Adipose tissue (tissue), 3 donors: ENCODE data around the gene KRT2. TPM values are rescaled to one million over a fixed set of nuclear protein-coding genes. Genes with fewer than 3 reads are reported as not detected.
"Not testable (repeated sequence)": the region's sequence is repeated elsewhere in the genome, so short reads cannot be mapped to it uniquely, and the experiment has no call there.

Source experiments
- H3K27ac ChIP-seq: one replicate; pipeline ENCODE4 v1.5.1; 2013; ENCODE audit warnings: low read depth, low read length
- WGBS, 3 donors: extraction: QIAGEN DNeasy Blood & Tissue Kit; methylation state at CpG; one replicate each; pipeline ENCODE4 v1.1.7; 2013; 5-methylcytosine and 5-hydroxymethylcytosine counted together
- polyA plus RNA-seq, 3 donors: library from polyadenylated mRNA; stranded (reverse); fragments of 200-250 nt; gene quantifications; one replicate each; pipeline ENCODE4 v1.2.3, GENCODE V29; 2013
- donor health status: healthy with polysubstance abuse.
- donor health status: Bipolar disorder and iron deficiency.
- donor health status: healthy.

KRT2 gene
- polyA plus RNA-seq, 3 donors: not detected

DNA sequence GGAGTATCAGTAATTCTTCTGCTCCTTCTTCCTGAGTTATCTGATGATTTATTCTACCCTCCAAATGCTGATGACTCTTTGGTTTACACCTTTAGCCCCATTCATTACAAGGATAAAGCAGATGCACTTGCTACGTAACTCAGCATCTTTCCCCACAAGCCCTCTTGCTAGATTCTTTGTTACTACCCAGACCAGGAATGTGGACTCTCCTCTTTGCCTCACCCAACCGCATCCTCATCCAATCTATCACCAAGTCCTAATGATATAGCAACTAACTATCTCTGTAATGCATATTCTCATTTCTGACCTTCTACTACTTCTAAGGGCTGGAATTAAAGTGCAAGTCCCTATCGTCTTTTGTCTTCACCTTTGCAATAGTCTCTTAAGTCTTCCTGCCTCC, 18.9 kb upstream of the KRT2 start:
- 88 to 91% (median 90%) methylated on average over 3 of the region's 3 CpGs for WGBS, 3 donors

DNA sequence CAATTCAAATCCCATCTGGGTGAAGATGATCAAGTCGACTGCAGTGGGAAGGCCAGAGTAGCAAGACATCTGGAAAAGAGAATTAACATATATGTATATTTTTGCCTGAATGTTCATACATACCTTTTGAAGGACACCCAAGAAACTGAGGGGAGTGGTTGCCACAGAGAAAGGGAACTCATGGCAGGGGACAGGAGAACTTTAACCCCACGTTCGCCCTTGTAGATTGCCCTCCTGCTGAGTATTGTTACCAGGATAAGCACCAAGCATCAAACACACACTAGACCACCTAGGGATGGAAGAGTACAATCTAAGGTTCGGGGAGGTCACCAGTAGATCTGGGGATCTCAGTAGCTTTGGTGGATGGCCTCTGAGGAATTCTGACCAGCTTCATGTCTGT, 18.5 kb upstream of the KRT2 start:
- H3K27ac ChIP-seq: no peak overlapping the region
- 69 to 89% (median 86%) methylated on average over 4 of the region's 4 CpGs for WGBS, 3 donors

More for the DNA sequence above, 18.9 kb upstream of the KRT2 start:
- no peak overlapping the region for H3K27ac ChIP-seq

DNA sequence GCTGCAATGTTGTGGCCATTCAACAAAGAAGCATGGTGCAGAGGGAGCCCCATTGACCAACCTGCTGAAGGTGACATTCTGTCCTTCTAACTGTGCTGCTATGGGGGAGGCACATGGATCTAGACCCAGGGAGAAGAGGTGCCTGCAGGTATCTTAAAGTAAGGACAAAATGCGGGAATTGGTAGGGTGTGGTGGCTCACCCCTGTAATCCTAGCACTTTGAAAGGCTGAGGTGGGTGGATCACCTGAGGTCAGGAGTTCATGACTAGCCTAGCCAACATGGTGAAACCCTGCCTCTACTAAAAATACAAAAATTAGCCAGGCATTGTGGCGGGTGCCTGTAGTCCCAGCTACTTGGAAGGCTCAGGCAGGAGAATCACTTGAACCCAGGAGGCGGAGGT, 17.9 kb upstream of the KRT2 start:
- H3K27ac ChIP-seq: not testable (repeated sequence)
- 70 to 88% (median 80%) methylated on average over 3 of the region's 3 CpGs for WGBS, 3 donors

DNA sequence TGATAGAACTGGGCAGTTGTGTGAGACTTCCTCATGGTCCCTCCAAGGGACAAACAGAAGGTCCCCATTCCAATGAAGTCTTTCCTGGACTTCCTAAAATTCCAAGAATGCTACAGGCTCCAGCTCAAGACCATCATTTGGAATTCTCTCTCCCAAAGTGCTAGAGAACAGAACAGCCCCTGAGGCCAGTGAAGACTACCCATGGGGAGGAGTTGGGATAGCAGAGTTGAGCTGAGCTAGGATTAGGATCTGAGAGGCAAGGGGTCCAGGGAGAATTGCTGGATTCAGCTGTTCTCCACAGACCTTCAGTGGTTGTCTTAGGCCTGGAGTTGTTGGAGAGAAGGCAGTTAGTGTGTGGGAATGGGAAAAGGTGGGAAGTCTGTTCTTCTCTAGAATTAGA, 17.4 kb upstream of the KRT2 start:
- H3K27ac ChIP-seq: no peak overlapping the region

DNA sequence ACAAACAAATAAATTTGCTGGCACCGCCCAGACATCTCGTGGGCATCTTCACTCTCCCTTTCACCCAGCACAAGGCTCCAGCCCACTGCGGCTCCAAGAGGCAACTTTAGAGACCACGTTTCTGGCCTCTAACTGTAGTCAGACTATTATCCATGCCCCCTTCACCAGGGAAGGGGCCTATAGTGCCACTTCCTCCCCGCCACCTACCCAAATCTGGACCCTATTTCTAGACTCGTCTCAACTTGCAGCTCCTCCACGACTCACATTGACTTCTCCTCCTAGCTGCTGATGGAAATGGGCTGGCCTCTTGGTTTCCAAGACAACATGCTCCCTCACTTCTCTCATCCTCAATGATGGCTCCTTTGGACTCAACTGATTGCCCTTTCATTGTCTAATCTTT, 15.9 kb upstream of the KRT2 start:
- no peak overlapping the region for H3K27ac ChIP-seq
- WGBS, 3 donors: 71 to 84% (median 78%) methylated on average over 7 of the region's 7 CpGs

DNA sequence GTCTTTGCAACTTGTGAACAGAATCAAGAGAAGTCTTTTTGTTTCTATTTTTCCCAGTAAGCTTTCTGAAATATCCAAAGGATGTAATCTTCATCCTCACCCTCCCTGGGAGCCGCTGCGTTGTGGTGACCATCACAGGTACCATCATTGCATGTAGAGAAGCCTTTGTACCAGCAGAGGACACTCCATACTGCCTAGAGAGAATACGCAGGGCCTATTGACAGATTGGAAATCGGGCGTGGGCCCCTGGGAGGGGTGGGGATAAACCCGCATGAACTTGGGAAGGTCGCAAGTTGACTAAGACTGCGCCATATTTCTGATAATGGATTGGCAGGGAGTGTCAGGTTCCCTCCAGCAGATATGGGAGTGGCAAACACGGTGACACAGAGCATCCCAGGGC, 15.5 kb upstream of the KRT2 start:
- WGBS, 3 donors: 51 to 80% (median 71%) methylated on average over 9 of the region's 9 CpGs
- no peak overlapping the region for H3K27ac ChIP-seq

DNA sequence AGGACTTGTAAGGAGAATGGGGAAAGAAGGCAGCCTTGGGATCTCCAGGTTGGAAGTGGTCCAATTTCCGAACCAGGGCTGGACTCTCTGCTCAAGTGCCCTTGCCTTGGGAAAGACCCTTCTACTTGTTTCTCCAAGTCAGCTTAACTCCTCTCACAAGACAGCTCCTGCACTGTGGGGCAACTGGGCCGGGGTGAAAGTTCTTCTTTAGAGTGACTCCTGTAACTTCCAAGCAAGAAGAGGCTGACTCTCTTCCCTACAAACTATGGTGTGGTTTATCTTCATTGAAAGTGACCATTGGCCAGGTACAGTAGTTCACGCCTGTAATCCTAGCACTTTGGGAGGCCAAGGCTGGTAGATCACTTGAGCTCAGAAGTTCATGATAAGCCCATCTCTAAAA, 14.5 kb upstream of the KRT2 start:
- H3K27ac ChIP-seq: no peak overlapping the region
- 66 to 87% (median 76%) methylated on average over 3 of the region's 3 CpGs for WGBS, 3 donors

DNA sequence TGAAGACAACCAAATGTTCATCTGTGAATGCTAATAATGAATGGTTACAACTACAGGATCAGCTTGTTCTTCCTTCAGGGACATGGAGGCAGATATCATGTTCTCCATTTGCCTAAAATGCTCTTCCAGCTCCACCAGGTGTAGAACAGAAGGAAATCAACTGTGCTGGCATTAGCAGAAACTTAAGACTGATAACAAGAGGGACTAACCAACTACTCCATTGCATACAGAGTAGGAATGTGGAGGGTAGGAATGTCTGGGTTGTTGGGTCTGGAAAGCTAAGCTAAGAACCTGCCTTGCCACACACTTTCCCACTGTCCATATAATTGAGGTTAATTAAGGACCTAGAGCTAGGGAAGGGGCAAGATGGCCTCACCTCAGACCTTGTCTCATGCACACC, 11.4 kb upstream of the KRT2 start:
- H3K27ac ChIP-seq: no peak overlapping the region

DNA sequence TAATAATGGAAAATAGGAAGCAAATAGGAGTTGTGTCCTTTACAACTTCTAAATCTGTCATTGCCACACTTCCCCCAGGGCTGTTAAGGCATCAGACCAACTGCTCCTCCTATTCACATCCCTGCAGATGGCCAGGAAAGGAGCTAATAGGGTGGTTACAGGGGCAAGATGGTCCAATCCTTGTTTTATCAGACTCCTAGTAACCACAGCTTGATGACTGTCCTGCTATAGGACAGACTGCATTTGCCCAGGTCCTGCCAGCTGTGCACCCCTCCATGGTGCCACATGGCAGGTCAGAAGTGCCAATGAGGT, 10.9 kb upstream of the KRT2 start:
- no peak overlapping the region for H3K27ac ChIP-seq

DNA sequence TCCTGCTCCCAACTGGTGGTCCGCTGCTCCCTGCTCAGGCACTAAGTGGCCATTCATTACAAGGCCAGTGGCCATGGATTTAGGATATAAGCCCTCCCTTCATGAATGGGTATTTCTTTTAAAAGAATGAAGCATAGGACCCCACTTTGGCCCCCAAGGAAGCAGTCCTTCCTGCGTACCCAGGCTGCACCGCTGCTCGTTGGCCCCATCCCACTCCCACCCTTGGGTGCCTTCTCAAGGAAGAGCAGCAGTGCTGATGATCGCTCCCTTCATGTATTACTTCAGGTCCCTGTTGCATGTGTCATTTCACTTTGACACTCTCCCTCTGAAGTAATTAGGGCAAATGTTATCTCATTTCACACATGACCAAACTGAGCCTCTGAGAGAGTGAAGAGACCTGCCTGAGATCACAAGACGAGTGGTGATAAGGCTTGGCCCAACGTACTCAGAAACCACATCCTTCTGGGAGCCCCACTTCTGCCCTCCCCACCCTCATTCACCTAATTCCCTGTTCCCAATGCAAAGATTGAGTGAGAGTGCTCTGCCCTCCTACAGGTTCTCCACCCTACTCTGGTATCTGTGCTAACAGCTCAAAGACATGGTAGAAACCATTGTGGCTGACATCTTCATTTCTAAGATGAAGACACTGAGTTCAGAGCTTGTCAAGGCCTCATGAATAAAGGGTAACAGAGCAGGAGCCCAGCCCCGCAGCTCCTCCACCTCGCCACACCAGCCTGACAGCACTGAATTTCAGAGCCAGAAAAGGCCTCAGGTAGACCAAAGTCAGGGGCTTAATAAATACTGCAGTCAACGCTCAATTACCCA, 10.3 kb upstream of the KRT2 start:
- no peak overlapping the region for H3K27ac ChIP-seq
- WGBS, 3 donors: 68 to 83% (median 70%) methylated on average over 10 of the region's 10 CpGs

DNA sequence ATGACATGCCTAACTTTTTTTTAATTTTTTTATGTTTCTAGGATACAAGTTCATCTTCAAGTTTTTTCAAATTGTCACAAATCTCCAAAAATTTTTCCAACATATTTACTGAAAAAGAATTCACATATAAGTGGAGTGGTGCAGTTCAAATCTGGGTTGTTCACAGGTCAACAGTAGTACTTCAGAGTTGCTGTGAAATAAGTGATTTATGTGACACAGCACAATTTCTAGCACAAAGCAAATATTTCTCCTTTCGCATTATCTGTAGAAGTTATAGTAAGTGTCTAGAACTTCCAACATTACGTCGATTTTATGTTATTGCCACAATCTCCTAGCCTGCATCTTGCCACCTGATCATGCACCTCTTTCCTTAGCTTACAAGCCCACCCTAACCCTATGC, 9.7 kb upstream of the KRT2 start:
- WGBS, 3 donors: 80 to 94% (median 89%) methylated on average over 3 of the region's 3 CpGs
- H3K27ac ChIP-seq: no peak overlapping the region

DNA sequence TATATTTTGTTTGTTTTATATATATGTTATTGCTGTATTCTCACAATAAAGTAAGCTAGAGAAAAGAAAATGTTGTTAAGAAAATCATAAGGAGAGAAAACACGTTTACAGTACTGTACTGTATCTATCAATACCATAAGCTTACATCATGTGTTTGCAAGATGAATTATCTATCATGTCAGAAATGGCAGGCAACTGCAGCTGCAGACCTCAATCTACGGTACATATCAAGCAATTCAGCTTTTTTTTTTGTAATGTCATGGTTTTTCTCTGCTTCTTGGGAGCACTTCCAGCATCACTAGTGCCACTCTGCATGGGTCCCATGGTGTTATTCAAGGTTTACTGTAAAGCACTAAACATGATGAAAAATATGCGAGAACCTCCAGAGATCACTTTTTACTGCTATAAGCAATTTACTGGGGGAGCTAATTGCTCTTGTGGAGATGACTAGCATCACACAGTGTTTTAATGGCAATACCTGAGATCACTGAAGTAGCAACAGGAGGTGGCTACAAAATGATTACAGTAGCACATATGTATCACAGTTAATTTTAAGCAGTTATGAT, 9.0 kb upstream of the KRT2 start:
- no peak overlapping the region for H3K27ac ChIP-seq
- WGBS, 3 donors: 72 to 76% (median 72%) methylated on average over 3 of the region's 3 CpGs

DNA sequence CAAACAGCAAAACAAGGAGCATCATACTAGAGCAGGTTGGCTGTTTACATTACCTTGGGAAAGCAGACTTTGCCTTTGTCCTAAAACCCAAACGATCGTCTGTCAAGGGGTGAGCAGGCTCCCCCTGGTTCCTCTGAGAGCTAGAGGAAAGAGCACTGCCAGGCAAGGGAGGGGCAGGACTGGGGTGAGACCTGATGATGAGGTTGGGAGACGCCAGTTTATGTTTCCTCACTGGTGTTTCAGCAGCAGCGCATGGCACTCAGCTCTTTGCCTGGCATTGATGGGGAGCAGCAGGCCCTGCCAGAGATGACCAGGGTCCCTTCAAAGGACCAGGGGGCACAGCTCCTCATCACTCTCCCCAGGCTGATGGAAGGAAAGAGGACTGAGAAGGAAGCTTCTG, 7.9 kb upstream of the KRT2 start:
- no peak overlapping the region for H3K27ac ChIP-seq
- 73 to 83% (median 77%) methylated on average over 4 of the region's 4 CpGs for WGBS, 3 donors

DNA sequence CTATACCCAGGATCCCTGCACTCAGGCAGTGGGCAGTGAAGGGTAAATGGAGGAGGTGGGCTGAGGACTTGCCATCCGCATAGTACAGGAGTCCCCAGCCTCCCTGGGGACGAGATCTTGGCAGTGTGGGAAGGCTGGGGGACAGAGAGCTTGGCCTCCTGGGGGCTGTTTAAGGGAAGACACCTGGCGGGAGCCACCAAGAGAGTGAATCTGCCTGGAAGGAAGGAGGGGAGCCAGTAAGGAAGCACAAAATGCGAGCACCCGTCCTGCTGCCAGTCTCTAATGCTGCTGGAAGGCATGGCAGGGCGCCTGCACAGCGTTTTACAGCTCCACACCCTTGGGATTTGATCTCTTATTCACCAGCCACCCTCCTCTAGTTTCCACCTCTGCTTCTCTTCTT, 7.4 kb upstream of the KRT2 start:
- no peak overlapping the region for H3K27ac ChIP-seq
- 49 to 72% (median 53%) methylated on average over 7 of the region's 7 CpGs for WGBS, 3 donors

DNA sequence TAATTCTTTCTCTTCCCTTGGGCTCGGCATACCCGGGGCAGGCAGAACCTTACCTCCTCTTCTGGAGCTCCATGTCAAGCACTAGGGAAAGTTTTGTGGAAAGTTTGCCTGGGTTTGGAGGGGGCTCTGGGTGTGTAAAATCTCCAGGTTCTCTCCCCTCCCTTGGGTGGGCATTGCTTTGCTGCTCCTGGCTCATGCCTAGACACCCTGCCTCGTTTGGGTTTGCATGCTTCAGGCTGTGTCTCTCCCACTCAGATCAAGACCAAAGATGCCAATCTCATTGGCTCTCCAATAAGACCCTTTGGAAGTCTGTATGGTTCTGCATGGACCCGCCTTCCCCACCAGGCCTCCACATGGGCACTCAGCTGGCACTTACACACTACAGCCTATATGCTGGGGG, 6.2 kb upstream of the KRT2 start:
- no peak overlapping the region for H3K27ac ChIP-seq
- WGBS, 3 donors: 67 to 81% (median 78%) methylated on average over 4 of the region's 4 CpGs

DNA sequence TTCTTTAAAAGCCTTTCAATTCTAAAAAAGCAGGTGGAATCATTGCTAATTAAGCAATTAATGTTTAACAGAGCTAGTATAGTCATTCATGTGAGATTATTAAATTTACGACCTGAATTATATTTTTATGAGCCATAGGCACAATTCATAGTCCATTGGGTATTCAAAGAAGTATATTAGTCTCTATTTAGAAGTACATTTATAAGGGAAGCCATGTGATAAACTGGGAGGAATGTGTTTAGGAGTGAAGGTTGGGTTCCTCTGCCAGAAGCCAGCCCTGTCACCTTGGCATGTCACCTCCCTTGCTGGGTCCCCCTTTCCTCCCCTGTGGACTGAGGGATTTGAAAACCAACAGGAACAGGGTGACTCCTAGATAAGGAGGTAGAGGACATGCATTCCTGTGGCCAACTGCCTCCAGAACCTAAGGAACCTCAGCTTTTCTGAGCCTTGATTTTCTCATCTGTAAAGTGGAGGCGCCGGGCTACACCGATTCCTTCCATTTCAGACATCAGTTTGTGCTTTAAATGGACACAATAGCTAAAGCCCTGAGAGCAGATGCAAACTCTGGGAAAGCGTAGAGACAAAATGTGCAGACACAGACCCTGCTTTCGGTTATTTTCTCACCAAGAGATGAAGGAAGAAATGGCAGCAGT, 5.4 kb upstream of the KRT2 start:
- 78 to 90% (median 79%) methylated on average over 6 of the region's 6 CpGs for WGBS, 3 donors
- no peak overlapping the region for H3K27ac ChIP-seq

DNA sequence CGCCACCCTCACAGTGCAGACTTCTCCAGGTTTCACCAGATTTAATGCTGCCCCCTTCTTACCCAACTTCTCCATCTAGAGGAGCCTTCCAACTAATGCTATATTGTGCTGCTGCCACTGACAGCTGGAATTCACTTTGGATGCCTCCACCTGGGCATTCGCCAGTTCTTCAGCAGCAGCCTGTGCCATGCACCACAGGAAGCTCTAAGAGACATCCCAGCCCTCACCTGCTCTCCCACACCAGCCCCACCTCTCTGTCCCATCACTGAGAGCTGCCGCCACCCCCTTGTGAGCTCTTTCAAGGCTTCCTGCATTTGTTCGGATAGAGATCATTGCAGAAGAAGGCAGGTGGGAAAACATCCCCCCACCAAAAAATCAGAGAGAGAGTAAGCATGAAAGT, 4.6 kb upstream of the KRT2 start:
- H3K27ac ChIP-seq: no peak overlapping the region
- 72 to 81% (median 81%) methylated on average over 4 of the region's 4 CpGs for WGBS, 3 donors

DNA sequence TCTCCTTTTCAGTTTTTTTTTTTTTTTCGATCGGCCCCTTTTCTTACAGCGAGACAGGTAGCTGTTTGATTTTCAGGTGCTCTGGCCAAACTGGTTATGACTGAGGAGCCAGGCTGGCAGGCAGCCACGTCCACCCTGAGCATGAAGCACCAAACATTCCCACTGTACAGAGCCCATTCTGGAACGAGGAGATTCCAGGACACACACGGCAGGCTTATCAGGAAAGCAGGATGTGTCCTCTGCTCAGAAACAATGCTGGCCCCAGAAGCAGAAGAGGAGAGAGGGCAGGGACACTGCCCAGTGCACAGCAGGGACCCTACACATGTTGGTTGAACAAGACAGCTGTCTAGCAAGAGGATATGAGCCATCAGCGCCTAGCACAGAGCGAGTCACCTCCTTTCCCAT, 3.7 kb upstream of the KRT2 start:
- WGBS, 3 donors: 48 to 67% (median 64%) methylated on average over 8 of the region's 8 CpGs
- no peak overlapping the region for H3K27ac ChIP-seq

DNA sequence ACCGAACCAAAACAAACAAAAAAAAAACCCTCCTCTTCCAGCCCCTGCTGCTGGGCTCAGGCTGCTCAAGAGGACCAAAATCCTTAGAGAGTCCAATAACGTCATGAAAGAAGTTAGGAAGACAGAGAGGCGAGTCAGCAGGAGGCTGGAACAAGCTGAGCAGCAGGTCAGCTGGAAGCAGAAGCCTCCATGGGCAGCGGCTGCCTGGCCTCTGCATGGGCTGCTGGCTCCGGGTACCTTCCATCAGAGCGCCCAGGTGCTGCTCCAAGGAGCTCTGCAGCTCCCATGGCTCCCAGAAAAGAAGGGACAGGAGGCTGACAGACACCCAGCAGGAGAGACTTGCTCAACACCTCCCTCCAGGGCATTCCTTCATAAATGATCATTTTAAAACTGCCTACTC, 3.2 kb upstream of the KRT2 start:
- WGBS, 3 donors: 56 to 66% (median 63%) methylated on average over 6 of the region's 6 CpGs
- H3K27ac ChIP-seq: no peak overlapping the region

DNA sequence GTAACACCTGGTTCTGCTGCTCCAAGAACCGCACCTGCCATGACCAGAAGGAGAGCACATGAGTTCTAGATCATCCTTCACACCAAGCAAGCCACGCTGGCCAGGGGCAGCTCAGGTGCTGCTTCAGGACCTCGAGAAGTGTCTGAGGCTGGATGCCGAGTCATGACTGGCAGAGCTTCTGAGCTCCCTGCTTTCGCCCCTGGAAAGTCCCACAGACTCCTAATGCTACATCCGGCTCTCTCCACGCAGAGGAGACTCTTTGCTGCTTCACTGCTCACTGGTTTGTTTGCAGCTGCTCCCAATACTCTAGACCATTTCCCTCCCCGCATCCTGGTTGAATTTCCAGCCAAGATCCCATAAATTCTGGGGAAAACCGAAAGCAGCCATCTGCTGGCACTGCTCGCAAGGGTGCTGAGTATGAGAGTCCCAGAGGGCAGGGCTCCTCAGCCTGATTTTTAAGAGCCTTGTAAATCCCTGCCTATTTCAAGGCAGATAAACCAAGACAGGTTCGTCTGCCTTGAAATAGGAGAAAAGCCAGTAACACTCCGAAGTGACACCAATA, 1.4 kb downstream of the KRT2 start:
- no peak overlapping the region for H3K27ac ChIP-seq
- WGBS, 3 donors: 48 to 71% (median 68%) methylated on average over 12 of the region's 12 CpGs
